GM12878 (cell line): ENCODE results near the gene KPNA3. TPM values are rescaled to one million over a fixed set of nuclear protein-coding genes. Genes with fewer than 3 reads are reported as not detected.

Experiments used
- ATAC-seq: fragments of 200-7000 bp; cut with Tn5 transposase; 3 replicates; pipeline ENCODE4 v1.9.1; 2020; ENCODE audit warnings: mild to moderate bottlenecking, moderate library complexity
- Bru-seq: library from RNA; stranded (reverse); fragments of 400-500 nt; gene quantifications from one replicate; lab custom pipeline; 2021; lab: Mats Ljungman, UMichigan
- BruChase-seq, 2 experiments: library from RNA; stranded (reverse); fragments of 400-500 nt; gene quantifications; one replicate each; lab custom pipeline; 2021; lab: Mats Ljungman, UMichigan
- BruUV-seq: library from RNA; stranded (reverse); fragments of 400-500 nt; replicated peaks from 2 replicates; lab custom pipeline; 2021; lab: Mats Ljungman, UMichigan
- CTCF ChIA-PET: fragments of 300-600 bp; sonication (Branson Sonifier 250); formaldehyde crosslinking; extraction: SDS; loops from one replicate; lab custom pipeline; 2021; ENCODE audit warnings: inconsistent platforms; lab: Yijun Ruan, JAX
- POLR2A ChIA-PET: fragments of 350-600 bp; formaldehyde crosslinking; extraction: SDS; loops from one replicate; lab custom pipeline; 2021; ENCODE audit warnings: inconsistent platforms; lab: Charles Lee
- RAD21 ChIA-PET: fragments of 300-600 bp; sonication (Branson Sonifier 250); formaldehyde crosslinking; loops from one replicate; lab custom pipeline; 2023; ENCODE audit warnings: antibody characterized with exemption; ENCODE audit not compliant: unreplicated experiment; lab: Charles Lee
- SMC1A ChIA-PET: fragments of 300-600 bp; sonication (Branson Sonifier 250); formaldehyde crosslinking; loops from one replicate; lab custom pipeline; 2023; ENCODE audit not compliant: unreplicated experiment, uncharacterized antibody; lab: Charles Lee
- DNase-seq: peaks from one replicate; pipeline ENCODE4 v3.0.0-alpha.2; 2011; ENCODE audit warnings: low read depth, low spot score
- FAIRE-seq: peaks from 3 replicates; lab custom pipeline; 2011; peaks lifted over from hg19 to GRCh38; lab: Jason Lieb, UNC
- H2AFZ ChIP-seq: 2 replicates; pipeline ENCODE4 v1.6.0; 2011; ENCODE audit warnings: low read depth, low read length, control low read depth; ENCODE audit not compliant: control insufficient read depth
- H3K27ac ChIP-seq: 2 replicates; pipeline ENCODE4 v1.5.1; 2011; ENCODE audit warnings: control low read depth; ENCODE audit not compliant: control insufficient read depth, insufficient read depth
- H3K27me3 ChIP-seq, 2 experiments: replicated peaks in 1 of 2; 2 replicates each; pipeline versions ENCODE4 v1.6.0 to v1.6.1; 2011; ENCODE audit warnings: low read length in 1 of 2; ENCODE audit not compliant: control insufficient read depth in 2 of 2, insufficient read depth in 2 of 2
- H3K36me3 ChIP-seq, 2 experiments: 2 replicates each; pipeline ENCODE4 v1.5.1; 2011; ENCODE audit warnings: low read length in 1 of 2; ENCODE audit not compliant: control insufficient read depth in 2 of 2, insufficient read depth in 2 of 2
- H3K4me1 ChIP-seq: 2 replicates; pipeline ENCODE4 v1.6.1; 2011; ENCODE audit warnings: mild to moderate bottlenecking, low read length, moderate library complexity, mixed read lengths; ENCODE audit not compliant: control insufficient read depth, insufficient read depth
- H3K4me2 ChIP-seq: 2 replicates; pipeline ENCODE4 v1.6.0; 2011; ENCODE audit warnings: control low read depth; ENCODE audit not compliant: control insufficient read depth, insufficient read depth
- H3K4me3 ChIP-seq: fragments of 200-600 bp; sonication (generic); 2 replicates; pipeline ENCODE4 v1.5.1; 2016
- H3K79me2 ChIP-seq: 2 replicates; pipeline ENCODE4 v1.6.0; 2011; ENCODE audit warnings: low read length; ENCODE audit not compliant: control insufficient read depth, insufficient read depth
- H3K9ac ChIP-seq: 2 replicates; pipeline ENCODE4 v1.8.0; 2011; ENCODE audit warnings: low read length, control low read depth, mixed read lengths; ENCODE audit not compliant: control insufficient read depth, insufficient read depth
- H3K9me3 ChIP-seq: replicated peaks from 3 replicates; pipeline ENCODE4 v1.5.1; 2011; ENCODE audit warnings: mild to moderate bottlenecking, low read length; ENCODE audit not compliant: control insufficient read depth, insufficient read depth
- H4K20me1 ChIP-seq: 2 replicates; pipeline ENCODE4 v1.6.0; 2011; ENCODE audit not compliant: control insufficient read depth, insufficient read depth
- E2F8 ChIP-seq: fragments of 450-650 bp; IDR thresholded peaks from 2 replicates; pipeline ENCODE4 v1.6.1; 2018; ENCODE audit warnings: mild to moderate bottlenecking, low read depth, moderate library complexity; ENCODE audit not compliant: partially characterized antibody
- GATAD2B ChIP-seq: fragments of 450-650 bp; conservative IDR thresholded peaks from 2 replicates; pipeline ENCODE4 v1.6.1; 2017; ENCODE audit warnings: low read depth, mild to moderate bottlenecking, moderate library complexity
- IKZF1 ChIP-seq: fragments of 450-650 bp; conservative IDR thresholded peaks from 2 replicates; pipeline ENCODE4 v1.6.1; 2017; ENCODE audit warnings: antibody characterized with exemption, mild to moderate bottlenecking
- IKZF2 ChIP-seq, 2 experiments: fragments of 450-650 bp; IDR thresholded peaks; 2 replicates each; pipeline ENCODE4 v1.6.1; 2017; ENCODE audit warnings: mild to moderate bottlenecking in 2 of 2, moderate library complexity in 2 of 2
- KLF5 ChIP-seq: fragments of 450-650 bp; IDR thresholded peaks from 2 replicates; pipeline ENCODE4 v1.6.1; 2014; ENCODE audit warnings: mild to moderate bottlenecking; ENCODE audit not compliant: partially characterized antibody
- MYC ChIP-seq: IDR thresholded peaks from 2 replicates; pipeline ENCODE4 v1.6.1; 2011; ENCODE audit warnings: mild to moderate bottlenecking, low read length, moderate library complexity, inconsistent platforms; ENCODE audit not compliant: insufficient read depth, insufficient replicate concordance, insufficient read length, severe bottlenecking
- SIN3A ChIP-seq: IDR thresholded peaks from 2 replicates; pipeline ENCODE4 v1.6.1; 2012; ENCODE audit warnings: low read depth, low read length, improper control_type of control experiment
- SPI1 ChIP-seq: IDR thresholded peaks from 2 replicates; pipeline ENCODE4 v1.6.1; 2011; ENCODE audit warnings: low read depth, mild to moderate bottlenecking, low read length, moderate library complexity, borderline replicate concordance; ENCODE audit not compliant: insufficient read depth
- ZNF207 ChIP-seq: fragments of 450-650 bp; IDR thresholded peaks from 2 replicates; pipeline ENCODE4 v1.6.1; 2014; ENCODE audit warnings: antibody characterized with exemption, mild to moderate bottlenecking, borderline replicate concordance
- ZNF217 ChIP-seq: fragments of 450-650 bp; IDR thresholded peaks from 2 replicates; pipeline ENCODE4 v1.6.1; 2017; ENCODE audit warnings: antibody characterized with exemption, mild to moderate bottlenecking
- ZNF622 ChIP-seq: fragments of 450-650 bp; IDR thresholded peaks from 2 replicates; pipeline ENCODE4 v1.6.1; 2017; ENCODE audit warnings: mild to moderate bottlenecking, inconsistent platforms
- WGBS: methylation state at CpG from one replicate; pipeline ENCODE4 v1.1.6; 2016; ENCODE audit warnings: low lambda C conversion rate; ENCODE audit not compliant: insufficient replicate concordance, insufficient coverage; ENCODE audit errors: missing lambda C conversion rate; 5-methylcytosine and 5-hydroxymethylcytosine counted together
- in situ Hi-C: fragments of 300-500 bp; cut with MboI; formaldehyde crosslinking; loops from 9 replicates; pipeline ENCODE4 v1.14.3; 2018; ENCODE audit warnings: mixed read lengths
- intact Hi-C: fragments of 100-400 bp; cut with micrococcal nuclease; formaldehyde crosslinking; loops from one replicate; pipeline ENCODE4 v1.14.2; 2022; ENCODE audit not compliant: unreplicated experiment
- long read RNA-seq, 2 experiments: library from polyadenylated mRNA; unstranded; transcript quantifications; one replicate each; pipeline ENCODE4 v2.0.0, GENCODE V29; 2019 to 2020
- polyA minus RNA-seq, 3 experiments: library from RNA; depleted of rRNA, polyadenylated mRNA; stranded (reverse); fragments of >200 nt; gene quantifications; 2 replicates each; pipeline ENCODE4 v1.2.3, GENCODE V29; 2011
- polyA plus RNA-seq, 11 experiments: library from polyadenylated mRNA; depleted of rRNA in 4 of 11; unstranded in 6 of 11; stranded (reverse) in 5 of 11; fragments of >200 nt; fragmentation: Nextera tagmentation in 4 of 11; fragmentation: Illumina TruSeq in 1 of 11; extraction: Ambion mirVana in 4 of 11; extraction: Trizol in 1 of 11; gene quantifications; 1 replicate in 1 of 11; 2 replicates in 10 of 11; pipeline versions ENCODE4 v1.2.1 to v1.2.3, GENCODE V29; 2011 to 2016; ENCODE audit warnings: inconsistent platforms in 2 of 11, missing spikeins in 2 of 11, low read depth in 1 of 11
- total RNA-seq, 4 experiments: library from RNA; depleted of rRNA in 3 of 4; stranded (reverse); fragments of >200 nt in 3 of 4; fragmentation: Illumina TruSeq in 1 of 4; extraction: Trizol in 1 of 4; gene quantifications; 2 replicates each; pipeline versions ENCODE4 v1.2.1 to v1.2.3, GENCODE V29; 2013 to 2021

KPNA3 gene, protein sequence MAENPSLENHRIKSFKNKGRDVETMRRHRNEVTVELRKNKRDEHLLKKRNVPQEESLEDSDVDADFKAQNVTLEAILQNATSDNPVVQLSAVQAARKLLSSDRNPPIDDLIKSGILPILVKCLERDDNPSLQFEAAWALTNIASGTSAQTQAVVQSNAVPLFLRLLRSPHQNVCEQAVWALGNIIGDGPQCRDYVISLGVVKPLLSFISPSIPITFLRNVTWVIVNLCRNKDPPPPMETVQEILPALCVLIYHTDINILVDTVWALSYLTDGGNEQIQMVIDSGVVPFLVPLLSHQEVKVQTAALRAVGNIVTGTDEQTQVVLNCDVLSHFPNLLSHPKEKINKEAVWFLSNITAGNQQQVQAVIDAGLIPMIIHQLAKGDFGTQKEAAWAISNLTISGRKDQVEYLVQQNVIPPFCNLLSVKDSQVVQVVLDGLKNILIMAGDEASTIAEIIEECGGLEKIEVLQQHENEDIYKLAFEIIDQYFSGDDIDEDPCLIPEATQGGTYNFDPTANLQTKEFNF
- 12.7 and 13.5 TPM in 2 replicates for total RNA-seq (2013; cell fraction: nucleolus; rRNA removed)
- total RNA-seq (2014; rRNA removed) (23.7 and 27.6 TPM in 2 replicates), total RNA-seq (2014; rRNA removed; fragmentation: Illumina TruSeq; extraction: Trizol) (32.8 TPM in 2 replicates), total RNA-seq (2021) (45.9 and 46.9 TPM in 2 replicates), polyA plus RNA-seq (2011; rRNA removed) (29.4 and 38.3 TPM in 2 replicates), polyA plus RNA-seq (2014; fragmentation: Illumina TruSeq; extraction: Trizol) (50.5 and 64.0 TPM in 2 replicates), polyA plus RNA-seq (2014; fragmentation: Nextera tagmentation; extraction: Ambion mirVana) (10 to 100 TPM; 23.3 to 27.5 TPM), polyA plus RNA-seq (2014; rRNA removed) (20.0 and 23.3 TPM in 2 replicates), polyA plus RNA-seq (2016; fragmentation: Nextera tagmentation; extraction: Ambion mirVana) (10 to 100 TPM; 36.4 to 37.3 TPM), polyA minus RNA-seq (2011; rRNA and poly(A)+ RNA removed) (31.0 and 43.8 TPM in 2 replicates), Bru-seq, nascent RNA (percentile 79 among the genes with signal in this experiment), BruChase-seq, experiment 1, labeled RNA remaining after a 6-hour chase (percentile 84 among the genes with signal in this experiment), BruChase-seq, experiment 2, labeled RNA remaining after a 2-hour chase (percentile 78 among the genes with signal in this experiment)
- 12.1 TPM for polyA plus RNA-seq (2011; ENCODE audit: low read depth)
- polyA plus RNA-seq (2011; cell fraction: cytosol; rRNA removed) = 17.4 and 20.3 TPM in 2 replicates
- polyA plus RNA-seq (2011; cell fraction: nucleus; rRNA removed) = 11.1 and 16.1 TPM in 2 replicates
- 16.3 and 19.0 TPM in 2 replicates for polyA plus RNA-seq (2012)
- polyA minus RNA-seq (2011; cell fraction: cytosol; rRNA and poly(A)+ RNA removed) = 15.8 and 24.4 TPM in 2 replicates
- 5.6 and 10.4 TPM in 2 replicates for polyA minus RNA-seq (2011; cell fraction: nucleus; rRNA and poly(A)+ RNA removed)
- long read RNA-seq, experiment 1, full-length matches to known transcripts = 14 of 21 reads
- long read RNA-seq, experiment 1, partial matches to known transcripts = 2 of 21 reads
- long read RNA-seq, experiment 1, other reads (novel, unspliced or antisense) = 5 of 21 reads
- long read RNA-seq, experiment 2, full-length matches to known transcripts = 101 of 133 reads
- long read RNA-seq, experiment 2, partial matches to known transcripts = 13 of 133 reads
- long read RNA-seq, experiment 2, other reads (novel, unspliced or antisense) = 19 of 133 reads

- H3K4me3 ChIP-seq = peak within 1 kb of the TSS; percentile 91
- no peaks in the 10 kb centered on the region for H3K9me3 ChIP-seq
- peak within 1 kb of the TSS; percentile 71 for H3K9ac ChIP-seq
- in situ Hi-C loops = no loop called here
- WGBS = 2% methylated on average over 39 of the region's 71 CpGs
- no peaks in the 10 kb centered on the region for H4K20me1 ChIP-seq
- peak within 1 kb of the TSS; percentile 83 for H3K27ac ChIP-seq
- H3K27me3 ChIP-seq = no peaks in the 10 kb centered on the region
- peak; percentile 94 for ATAC-seq
- peak; percentile 92 for FAIRE-seq
- H3K4me1 ChIP-seq = peaks cover 6% of the 10 kb centered on the region
- H3K79me2 ChIP-seq = peaks cover 42% of the 10 kb centered on the region
- ChIA-PET CTCF (interaction anchor here (0.5 to 4.5 kb wide), 10 partner anchors 12 to 144 kb away, joined by 3 to 53 read pairs (median 4); partner anchors contain the start of genes EBPL and SPRYD7), SMC1A (interaction anchor here (0.7 to 5.5 kb wide), 15 partner anchors 8 to 1676 kb away, joined by 3 to 45 read pairs (median 3); partner anchors contain the start of genes ARL11 and SPRYD7), POLR2A (interaction anchor here (0.6 to 1.2 kb wide), 14 partner anchors 13 to 1632 kb away, joined by 3 to 10 read pairs (median 4); partner anchors contain the start of genes ARL11, EBPL and SPRYD7), RAD21 (interaction anchor here (0.6 to 2.9 kb wide), 11 partner anchors 13 to 144 kb away, joined by 3 to 14 read pairs (median 3); partner anchors contain the start of genes EBPL and SPRYD7)
- H3K4me2 ChIP-seq = peak within 1 kb of the TSS; percentile 98
- no peaks in the 10 kb centered on the region for H3K36me3 ChIP-seq
- intact Hi-C loops = loop anchor here (2.0 to 10.0 kb wide), 4 partner anchors 102 to 1100 kb away; partner anchors contain the start of genes EBPL and SPRYD7
- DNase-seq = peak; percentile 85
- no TSS peak for BruUV-seq
- peak within 1 kb of the TSS; percentile 98 for H2AFZ ChIP-seq
- TF ChIP-seq KLF5 (no peak), MYC (no peak), ZNF622 (no peak), ZNF217 (no peak), SIN3A (no peak; the same call in none of the 2 replicates), ZNF207 (peak; percentile 89), GATAD2B (peak; percentile 20), E2F8 (no peak), IKZF2 (IDR thresholded peaks at IDR 0.05) (peak in 1 of 2 experiments; percentile 18; a peak in 1 of 4 replicates), IKZF1 (peak; percentile 73), SPI1 (no peak)
These were observed at the start of gene KPNA3 for GRCh38 chr13:49792550-49793324. Gene KPNA3, minus strand, starts transcription at chr13:49792682. Its CDS starts 176 bp downstream, at chr13:49792506.
